H1 (cell line): ENCODE data around the gene SLC39A7. TPM values are rescaled to one million over a fixed set of nuclear protein-coding genes. Genes with fewer than 3 reads are reported as not detected.

Experiments used
- CBX8 ChIP-seq: fragments of 300-800, 300-1000 bp; sonication (generic); IDR thresholded peaks from 2 replicates; pipeline ENCODE4 v1.7.1; 2016; ENCODE audit warnings: low read depth, low read length, borderline replicate concordance
- polyA plus RNA-seq, 7 experiments: library from polyadenylated mRNA; depleted of rRNA in 3 of 7; stranded (reverse) in 5 of 7; unstranded in 2 of 7; fragments of >200 nt in 5 of 7; fragments of 200-250 nt in 2 of 7; gene quantifications; 1 replicate in 5 of 7; 2 replicates in 1 of 7; 4 replicates in 1 of 7; pipeline versions ENCODE4 v1.2.1 to v1.2.3, GENCODE V29; 2011 to 2013; ENCODE audit warnings: missing spikeins in 2 of 7, mixed read lengths in 2 of 7
- total RNA-seq: library from RNA; stranded (reverse); fragmentation: NEBNext Ultra II Directional; extraction: Animal tissue kit (Norgen Biotek cat#: 25700); gene quantifications from 2 replicates; pipeline ENCODE4 v1.2.1, GENCODE V29; 2021

SLC39A7 gene
- total and polyA plus RNA-seq, 2 of the 8 experiments (the other 6 are each of a cell fraction or from before 2014, with no cell fraction given), result 63.3 to 123 TPM

GRCh38 chr6:33178755-33179475 is 21.8 kb upstream of the SLC39A7 start (continued):
- no peak for TF ChIP-seq CBX8
